NCI-H1436 treated with DMSO at 0.1 percent for 48 hours (cell line): ENCODE results near the gene UGGT2.
"Not testable (repeated sequence)": the region's sequence is repeated elsewhere in the genome, so short reads cannot be mapped to it uniquely, and the experiment has no call there.

Source experiments
- DNase-seq: peaks from one replicate; lab custom pipeline; 2025; lab: John Stamatoyannopoulos, UW

The UGGT2 gene

GRCh38 chr13:95972651-95973050, 80.5 kb downstream of the UGGT2 start:
- DNase-seq, result not testable (repeated sequence)

DNA sequence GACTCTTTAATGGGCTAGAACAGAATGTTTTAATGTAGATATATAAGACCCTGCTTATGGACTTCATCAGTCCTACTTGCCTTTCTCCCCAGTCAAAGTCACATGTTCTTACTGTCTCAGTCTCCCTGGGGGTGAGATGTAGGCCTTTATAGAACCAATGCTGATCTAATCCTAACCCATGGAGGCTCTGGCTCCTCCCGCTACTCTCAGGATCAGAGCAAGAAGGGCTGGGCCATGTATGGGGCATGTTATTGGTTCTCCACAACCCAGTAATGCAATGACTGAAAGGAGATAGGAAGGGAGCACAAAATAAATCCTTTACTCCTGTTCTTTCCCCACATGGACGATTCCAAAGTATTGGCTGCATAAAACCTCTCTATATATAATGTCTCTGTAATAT, 82.3 kb downstream of the UGGT2 start:
- DNase-seq, result no peak

- DNase-seq, result no peak
Observed at GRCh38 chr13:95968906-95969305, 84.3 kb downstream of the UGGT2 start.

- no peak for DNase-seq
Observed at GRCh38 chr13:95957331-95957730, 95.9 kb downstream of the UGGT2 start.

GRCh38 chr13:95956589-95957148, 96.5 kb downstream of the UGGT2 start:
- no peak for DNase-seq

DNA sequence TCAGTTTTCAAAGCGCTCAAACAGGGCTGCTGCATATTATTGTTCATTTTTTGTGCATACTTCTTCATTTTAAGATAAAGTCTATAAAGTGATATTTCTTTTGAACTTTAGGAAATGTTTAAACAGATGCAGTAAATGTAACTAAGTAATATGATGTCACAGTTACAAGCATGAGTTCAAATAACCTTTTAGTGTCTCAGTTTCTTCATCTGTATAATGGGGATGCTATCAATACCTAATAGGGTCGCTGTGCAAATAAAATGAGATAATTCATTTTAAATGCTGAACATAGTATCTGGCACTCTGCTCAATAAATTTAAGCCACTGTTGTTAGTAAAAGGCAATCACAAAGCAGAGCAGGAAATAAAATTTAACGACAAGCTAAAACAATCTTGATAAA, 97.5 kb downstream of the UGGT2 start:
- DNase-seq, result no peak

DNA sequence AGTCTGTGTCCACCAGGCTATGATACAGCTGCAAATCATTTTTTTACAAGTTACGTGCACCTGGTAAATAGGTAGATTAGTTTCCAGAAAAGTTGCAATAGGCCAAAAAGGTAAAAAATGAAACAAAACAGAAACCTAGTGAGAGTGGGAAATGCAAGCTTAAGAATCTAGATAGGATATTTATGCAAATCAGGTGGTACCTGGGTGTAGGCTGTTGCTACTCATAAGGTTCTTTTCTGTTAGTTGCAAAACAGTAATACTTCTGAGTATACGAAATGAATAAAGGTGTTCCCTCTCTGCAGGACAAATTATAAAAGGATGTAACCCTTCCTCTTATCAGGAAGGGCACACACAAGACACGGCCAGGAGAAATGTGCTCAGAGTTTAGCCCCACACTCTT, 97.9 kb downstream of the UGGT2 start:
- DNase-seq, result no peak

GRCh38 chr13:95954266-95954665, 98.9 kb downstream of the UGGT2 start:
- DNase-seq, result no peak

DNA sequence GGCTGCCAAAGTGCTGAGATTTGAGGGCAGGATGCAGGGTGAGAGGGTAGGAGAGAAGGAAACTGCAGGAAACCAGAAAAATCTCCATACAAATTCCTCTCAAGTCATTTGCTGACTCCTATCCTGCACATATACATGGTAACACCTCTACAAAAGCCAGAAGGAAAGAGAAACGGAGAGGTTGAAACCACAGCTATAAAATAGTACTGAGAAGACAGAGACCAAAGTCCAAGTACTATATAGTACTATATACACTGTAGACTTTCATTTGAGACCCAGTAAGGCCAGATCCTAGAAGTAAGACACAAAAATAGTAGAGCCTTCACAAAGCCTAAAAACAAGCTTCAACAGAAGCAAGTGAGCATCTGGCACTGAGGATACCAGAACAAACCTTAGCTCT, 103.1 kb downstream of the UGGT2 start:
- no peak for DNase-seq

GRCh38 chr13:95948656-95949055, 104.5 kb downstream of the UGGT2 start:
- DNase-seq, result no peak

DNA sequence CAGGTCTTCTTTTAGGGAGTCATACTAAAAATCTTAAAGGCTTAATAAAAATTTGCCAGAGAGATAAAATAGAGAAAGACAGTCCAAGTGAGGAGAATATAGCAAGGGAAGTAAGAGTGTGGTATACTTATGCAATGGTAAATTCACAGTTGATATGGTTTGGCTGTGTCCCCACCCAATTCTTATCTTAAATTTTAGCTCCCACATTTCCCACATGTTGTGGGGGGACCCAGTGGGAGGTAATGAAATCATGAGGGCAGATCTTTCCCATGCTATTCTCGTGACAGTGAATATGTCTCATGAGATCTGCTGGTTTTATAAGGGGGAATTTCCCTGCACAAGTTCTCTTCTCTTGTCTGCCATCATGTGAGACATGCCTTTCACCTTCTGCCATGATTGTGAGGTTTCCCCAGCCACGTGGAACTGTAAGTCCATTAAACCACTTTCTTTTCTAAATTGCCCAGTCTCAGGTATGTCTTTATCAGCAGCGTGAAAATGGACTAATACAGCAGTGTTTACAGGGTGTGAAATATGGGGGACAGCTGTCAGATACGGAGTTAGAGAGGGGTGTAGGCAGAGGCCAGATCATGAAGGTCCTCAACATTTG, 115.4 kb downstream of the UGGT2 start:
- DNase-seq, result no peak

GRCh38 chr13:95931300-95932025, 121.7 kb downstream of the UGGT2 start:
- no peak for DNase-seq

GRCh38 chr13:95929430-95929829, 123.8 kb downstream of the UGGT2 start:
- DNase-seq, result no peak

GRCh38 chr13:95928367-95928906, 124.8 kb downstream of the UGGT2 start:
- not testable (repeated sequence) for DNase-seq

- no peak for DNase-seq
Observed at GRCh38 chr13:95926231-95926630, 127.0 kb downstream of the UGGT2 start.

DNA sequence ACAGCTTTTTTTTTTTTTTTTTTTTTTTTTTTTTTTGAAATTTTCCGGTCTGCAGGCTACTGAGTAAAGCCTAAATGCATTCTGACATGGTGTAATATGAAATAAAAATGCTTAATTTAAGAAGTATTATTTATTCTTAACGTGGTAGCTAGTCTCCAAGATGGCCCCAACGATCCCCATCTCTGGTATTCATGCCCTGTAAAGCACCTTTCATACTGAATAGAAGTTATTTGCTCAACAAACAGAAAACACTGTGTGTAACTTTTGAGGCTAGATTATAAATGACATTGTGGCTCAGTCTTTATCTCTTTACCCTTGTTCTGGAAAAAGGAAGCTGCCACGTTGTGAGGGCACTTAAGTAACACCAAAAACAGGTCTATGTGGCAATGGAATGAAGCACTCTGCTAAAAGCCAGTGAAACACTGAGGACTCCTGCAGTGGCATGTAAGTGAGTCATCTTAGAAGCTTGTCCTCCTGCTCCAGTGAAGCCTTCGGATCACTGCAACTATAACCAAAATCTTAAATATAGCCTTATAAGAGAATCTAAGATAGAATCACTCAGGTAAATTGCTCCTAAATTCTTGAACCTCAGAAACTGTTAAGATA, 128.7 kb downstream of the UGGT2 start:
- no peak for DNase-seq

DNA sequence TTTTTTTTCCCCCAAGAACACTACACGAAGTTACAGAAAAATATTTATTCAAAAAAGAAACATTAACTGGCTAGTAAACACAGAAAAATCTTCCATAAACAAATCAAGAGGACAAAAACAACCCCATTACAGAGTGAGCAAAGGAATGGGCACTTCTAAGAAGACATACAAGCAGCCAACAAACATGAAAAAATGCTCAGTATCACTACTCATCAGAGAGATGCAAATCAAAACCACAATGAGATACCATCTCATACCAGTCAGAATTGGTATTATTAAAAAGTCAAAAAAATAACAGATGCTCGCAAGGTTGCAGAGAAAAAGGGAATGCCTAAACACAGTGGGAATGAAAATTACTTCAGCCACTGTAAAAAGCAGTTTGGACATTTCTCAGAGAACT, 131.7 kb downstream of the UGGT2 start:
- DNase-seq, result no peak

- no peak for DNase-seq
Observed at GRCh38 chr13:95920485-95920884, 132.7 kb downstream of the UGGT2 start.

- DNase-seq, result no peak
Observed at GRCh38 chr13:95918860-95919259, 134.3 kb downstream of the UGGT2 start.

GRCh38 chr13:95914991-95915501, 138.2 kb downstream of the UGGT2 start:
- DNase-seq, result no peak

DNA sequence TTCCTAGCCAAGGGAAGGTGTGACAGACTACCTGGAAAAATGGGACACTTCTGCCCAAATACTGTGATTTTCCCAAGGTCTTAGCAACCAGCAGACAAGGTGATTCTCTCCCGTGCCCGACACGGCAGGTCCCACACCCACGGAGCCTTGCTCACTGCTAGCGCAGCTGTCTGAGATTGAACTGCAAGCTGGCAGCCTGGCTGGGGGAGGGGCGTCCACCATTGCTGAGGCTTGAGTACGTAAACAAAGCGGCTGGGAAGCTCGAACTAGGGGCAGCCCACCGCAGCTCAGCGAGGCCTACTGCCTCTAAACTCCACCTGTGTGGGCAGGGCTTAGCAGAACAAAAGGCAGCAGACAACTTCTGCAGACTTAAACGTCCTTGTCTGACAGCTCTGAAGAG, 146.2 kb downstream of the UGGT2 start:
- DNase-seq, result no peak

DNA sequence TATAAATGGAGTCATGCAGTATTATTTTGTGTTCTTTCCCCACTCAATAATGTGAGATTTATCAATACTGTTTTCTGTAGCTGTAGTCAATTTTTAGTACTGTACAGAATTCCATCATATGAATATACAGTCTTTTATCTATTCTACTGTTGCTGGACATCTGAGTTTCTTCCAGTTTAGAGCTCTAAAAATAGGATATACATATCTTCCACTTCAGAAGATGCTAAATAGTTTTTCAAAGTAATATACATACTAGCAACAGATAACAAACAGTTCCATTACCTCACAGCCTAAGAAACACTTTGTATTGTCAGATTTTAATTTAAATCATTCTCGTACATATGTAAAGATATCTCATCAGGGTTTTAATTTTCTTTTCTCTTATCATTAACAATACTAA, 149.6 kb downstream of the UGGT2 start:
- no peak for DNase-seq

- no peak for DNase-seq
Observed at GRCh38 chr13:95902741-95903140, 150.5 kb downstream of the UGGT2 start.
